Mesenchymal stem cell (in vitro differentiated cells and primary cell): ENCODE data around the gene DUOXA2.

Experiments
- DNase-seq: peaks from one replicate; pipeline ENCODE4 v3.0.0-alpha.2; 2013
- H2AFZ ChIP-seq: one replicate; pipeline ENCODE4 v1.6.1; 2013; ENCODE audit warnings: low read depth, mild to moderate bottlenecking, control low read depth, inconsistent platforms, low read length, moderate library complexity
- H2AK5ac ChIP-seq: 2 replicates; pipeline ENCODE4 v1.6.1; 2013; ENCODE audit warnings: low read length, moderate library complexity, mild to moderate bottlenecking, inconsistent platforms; ENCODE audit not compliant: severe bottlenecking
- H2BK120ac ChIP-seq: one replicate; pipeline ENCODE4 v1.6.1; 2013; ENCODE audit warnings: low read depth, mild to moderate bottlenecking, inconsistent platforms, low read length, moderate library complexity
- H2BK12ac ChIP-seq, 2 experiments: one replicate each; pipeline ENCODE4 v1.6.1; 2013; ENCODE audit warnings: inconsistent platforms in 2 of 2, low read length in 2 of 2, mild to moderate bottlenecking in 2 of 2, moderate library complexity in 2 of 2, control low read depth in 1 of 2
- H2BK15ac ChIP-seq: one replicate; pipeline ENCODE4 v1.6.1; 2013; ENCODE audit warnings: mild to moderate bottlenecking, low read depth, inconsistent platforms; ENCODE audit not compliant: poor library complexity, severe bottlenecking
- H2BK5ac ChIP-seq: 2 replicates; pipeline ENCODE4 v1.6.1; 2013; ENCODE audit warnings: low read depth, mild to moderate bottlenecking, low read length, control low read depth, inconsistent platforms; ENCODE audit not compliant: poor library complexity, severe bottlenecking
- H3K14ac ChIP-seq, 2 experiments: one replicate each; pipeline ENCODE4 v1.6.1; 2013; ENCODE audit warnings: inconsistent platforms in 2 of 2, low read length in 2 of 2, control low read depth in 1 of 2, mild to moderate bottlenecking in 1 of 2, moderate library complexity in 1 of 2
- H3K18ac ChIP-seq, 2 experiments: one replicate each; pipeline ENCODE4 v1.6.1; 2013; ENCODE audit warnings: inconsistent platforms in 2 of 2, low read length in 2 of 2, control low read depth in 1 of 2, low read depth in 1 of 2, mild to moderate bottlenecking in 1 of 2
- H3K23ac ChIP-seq, 2 experiments: one replicate each; pipeline ENCODE4 v1.6.1; 2013; ENCODE audit warnings: inconsistent platforms in 2 of 2, low read length in 2 of 2, mild to moderate bottlenecking in 2 of 2, moderate library complexity in 2 of 2, control low read depth in 1 of 2
- H3K27ac ChIP-seq: 2 replicates; pipeline ENCODE4 v1.5.1; 2013; ENCODE audit warnings: mild to moderate bottlenecking, moderate library complexity, low read length, control low read depth, inconsistent platforms; ENCODE audit not compliant: poor library complexity, severe bottlenecking
- H3K27me3 ChIP-seq, 2 experiments: 2 replicates each; pipeline versions ENCODE4 v1.6.1 to v1.7.0; 2013; ENCODE audit warnings: low read length in 2 of 2, mild to moderate bottlenecking in 2 of 2, moderate library complexity in 2 of 2, control low read depth in 1 of 2, inconsistent platforms in 1 of 2; ENCODE audit not compliant: control insufficient read depth in 1 of 2, insufficient read depth in 1 of 2
- H3K36me3 ChIP-seq, 2 experiments: 2 replicates each; pipeline versions ENCODE4 v1.6.1 to v1.7.0; 2013; ENCODE audit warnings: low read length in 2 of 2, control low read depth in 1 of 2, inconsistent platforms in 1 of 2, low read depth in 1 of 2, mild to moderate bottlenecking in 1 of 2; ENCODE audit not compliant: insufficient read depth in 2 of 2, control insufficient read depth in 1 of 2
- H3K4ac ChIP-seq, 2 experiments: one replicate each; pipeline ENCODE4 v1.6.1; 2013; ENCODE audit warnings: inconsistent platforms in 2 of 2, low read length in 2 of 2, mild to moderate bottlenecking in 2 of 2, moderate library complexity in 2 of 2, control low read depth in 1 of 2, low read depth in 1 of 2
- H3K4me1 ChIP-seq: 2 replicates; pipeline ENCODE4 v1.6.1; 2013; ENCODE audit warnings: low read depth, low read length, control low read depth; ENCODE audit not compliant: control insufficient read depth, insufficient read depth
- H3K4me2 ChIP-seq: 2 replicates; pipeline ENCODE4 v1.6.1; 2013; ENCODE audit warnings: low read length, mild to moderate bottlenecking, inconsistent platforms; ENCODE audit not compliant: poor library complexity, severe bottlenecking
- H3K4me3 ChIP-seq, 2 experiments: 2 replicates each; pipeline versions ENCODE4 v1.5.1 to v1.7.0; 2013; ENCODE audit warnings: low read length in 2 of 2, mild to moderate bottlenecking in 2 of 2, control low read depth in 1 of 2, low read depth in 1 of 2; ENCODE audit not compliant: insufficient read depth in 1 of 2
- H3K79me1 ChIP-seq: replicated peaks from 2 replicates; pipeline ENCODE4 v1.6.1; 2013; ENCODE audit warnings: mild to moderate bottlenecking, control low read depth, low read length, inconsistent platforms; ENCODE audit not compliant: poor library complexity, severe bottlenecking
- H3K9ac ChIP-seq: 2 replicates; pipeline ENCODE4 v1.7.0; 2013; ENCODE audit warnings: mild to moderate bottlenecking, low read length, moderate library complexity
- H3K9me3 ChIP-seq: 2 replicates; pipeline ENCODE4 v1.7.0; 2013; ENCODE audit warnings: mild to moderate bottlenecking, low read length; ENCODE audit not compliant: control insufficient read depth
- H4K8ac ChIP-seq: one replicate; pipeline ENCODE4 v1.6.1; 2013; ENCODE audit warnings: inconsistent platforms, mild to moderate bottlenecking, low read length, moderate library complexity
- H4K91ac ChIP-seq: one replicate; pipeline ENCODE4 v1.6.1; 2013; ENCODE audit warnings: mild to moderate bottlenecking, low read length, inconsistent platforms
- WGBS: methylation state at CpG from one replicate; pipeline ENCODE4 v1.1.7; 2013; ENCODE audit warnings: mixed read lengths; 5-methylcytosine and 5-hydroxymethylcytosine counted together

DUOXA2 gene

GRCh38 chr15:45143056-45143455, 28.9 kb downstream of the DUOXA2 start:
- DNase-seq = no peak
- Histone ChIP-seq H3K9me3 (no peaks in the 10 kb centered on the region), H4K8ac (no peak overlapping the region), H3K27ac (no peak overlapping the region), H2BK12ac (no peak overlapping the region), H3K9ac (no peak overlapping the region), H3K18ac (no peak overlapping the region), H2AK5ac (no peak overlapping the region), H3K27me3 (peaks cover 12 to 41% of the 10 kb centered on the region in 2 experiments), H2BK15ac (no peak overlapping the region), H3K4me1 (peaks cover 3% of the 10 kb centered on the region), H2AFZ (no peak overlapping the region), H3K4me3 (no peak overlapping the region), H2BK5ac (no peak overlapping the region), H4K91ac (no peak overlapping the region), H2BK120ac (no peak overlapping the region), H3K4me2 (no peak overlapping the region), H3K23ac (no peak overlapping the region), H3K4ac (no peak overlapping the region), H3K14ac (no peak overlapping the region), H3K36me3 (no peaks in the 10 kb centered on the region), H3K79me1 (no peaks in the 10 kb centered on the region)
- 81% methylated on average over 4 of the region's 7 CpGs for WGBS

GRCh38 chr15:45143946-45144345, 29.8 kb downstream of the DUOXA2 start:
- no peak overlapping the region for H3K4me3 ChIP-seq

GRCh38 chr15:45144775-45145174, 30.6 kb downstream of the DUOXA2 start:
- H3K27ac ChIP-seq = no peak overlapping the region
- no peak overlapping the region for H4K8ac ChIP-seq
- no peak overlapping the region for H3K4ac ChIP-seq
- H3K36me3 ChIP-seq = no peaks in the 10 kb centered on the region
- H3K4me3 ChIP-seq = no peak overlapping the region
- DNase-seq = no peak
- H3K9me3 ChIP-seq = no peaks in the 10 kb centered on the region
- H2BK15ac ChIP-seq = no peak overlapping the region
- H2BK12ac ChIP-seq = no peak overlapping the region
- peaks cover 6% of the 10 kb centered on the region for H3K4me1 ChIP-seq
- no peak overlapping the region for H3K23ac ChIP-seq
- 87% methylated on average over 8 of the region's 9 CpGs for WGBS
- no peak overlapping the region for H3K4me2 ChIP-seq
- H2BK5ac ChIP-seq = no peak overlapping the region
- no peak overlapping the region for H3K14ac ChIP-seq
- H2BK120ac ChIP-seq = no peak overlapping the region
- no peak overlapping the region for H3K9ac ChIP-seq
- H2AFZ ChIP-seq = no peak overlapping the region
- H3K79me1 ChIP-seq = no peaks in the 10 kb centered on the region
- no peak overlapping the region for H3K18ac ChIP-seq
- no peak overlapping the region for H2AK5ac ChIP-seq
- H4K91ac ChIP-seq = no peak overlapping the region
- H3K27me3 ChIP-seq = peaks cover 10 to 33% of the 10 kb centered on the region in 2 experiments

More at GRCh38 chr15:45143946-45144345, 29.8 kb downstream of the DUOXA2 start:
- no peak overlapping the region for H3K4me2 ChIP-seq
- no peak overlapping the region for H3K18ac ChIP-seq
- H3K14ac ChIP-seq = no peak overlapping the region
- no peak overlapping the region for H3K4ac ChIP-seq
- no peak overlapping the region for H2AFZ ChIP-seq
- H3K4me1 ChIP-seq = peaks cover 6% of the 10 kb centered on the region
- peaks cover 10 to 33% of the 10 kb centered on the region in 2 experiments for H3K27me3 ChIP-seq
- no peak overlapping the region for H2BK5ac ChIP-seq
- no peak for DNase-seq
- 87% methylated on average over 11 of the region's 11 CpGs for WGBS
- peak overlapping the region; percentile 21 for H4K91ac ChIP-seq
- H2BK15ac ChIP-seq = no peak overlapping the region
- H2BK12ac ChIP-seq = no peak overlapping the region
- H2AK5ac ChIP-seq = no peak overlapping the region
- no peaks in the 10 kb centered on the region for H3K36me3 ChIP-seq
- H3K23ac ChIP-seq = no peak overlapping the region
- H2BK120ac ChIP-seq = no peak overlapping the region
- no peaks in the 10 kb centered on the region for H3K79me1 ChIP-seq
- no peaks in the 10 kb centered on the region for H3K9me3 ChIP-seq
- H4K8ac ChIP-seq = no peak overlapping the region
- H3K27ac ChIP-seq = no peak overlapping the region
- no peak overlapping the region for H3K9ac ChIP-seq

GRCh38 chr15:45146405-45146804, 32.3 kb downstream of the DUOXA2 start:
- H3K4me2 ChIP-seq = no peak overlapping the region
- DNase-seq = no peak
- no peak overlapping the region for H3K9ac ChIP-seq
- H2BK120ac ChIP-seq = no peak overlapping the region
- H2BK5ac ChIP-seq = no peak overlapping the region
- H3K14ac ChIP-seq = no peak overlapping the region
- H3K27ac ChIP-seq = no peak overlapping the region
- no peak overlapping the region for H4K8ac ChIP-seq
- no peak overlapping the region for H3K4ac ChIP-seq
- H2AFZ ChIP-seq = no peak overlapping the region
- no peak overlapping the region for H3K18ac ChIP-seq
- H3K4me3 ChIP-seq = no peak overlapping the region
- WGBS = 98% methylated on average over 4 of the region's 4 CpGs
- no peaks in the 10 kb centered on the region for H3K9me3 ChIP-seq
- H4K91ac ChIP-seq = no peak overlapping the region
- H3K36me3 ChIP-seq = peaks cover under 1 to 3% of the 10 kb centered on the region in 2 experiments
- no peak overlapping the region for H2BK12ac ChIP-seq
- no peaks in the 10 kb centered on the region for H3K79me1 ChIP-seq
- no peak overlapping the region for H2AK5ac ChIP-seq
- peaks cover 6% of the 10 kb centered on the region for H3K4me1 ChIP-seq
- H2BK15ac ChIP-seq = no peak overlapping the region
- no peak overlapping the region for H3K23ac ChIP-seq
- H3K27me3 ChIP-seq = peaks cover 10 to 36% of the 10 kb centered on the region in 2 experiments
